Inferior parietal cortex (tissue), 1 donor: Measurements from ENCODE around the gene ING3.

ENCODE experiments used
- DNase-seq: peaks from one replicate; pipeline ENCODE4 v3.0.0-alpha.2; 2016; ENCODE audit errors: extremely low spot score

Gene ING3

GRCh38 chr7:120988591-120989256 is 38.1 kb downstream of the ING3 start, which contains the start of gene CPED1:
Gene CPED1, plus strand, starts transcription at chr7:120988711. Its CDS starts 911 bp downstream, at chr7:120989622.
- DNase-seq, result peak; percentile 59

GRCh38 chr7:120989257-120990220 is 39.0 kb downstream of the ING3 start:
- DNase-seq, result no peak

- no peak for DNase-seq
These were observed 40.0 kb downstream of the ING3 start for GRCh38 chr7:120990468-120991118.

GRCh38 chr7:120991161-120991560 is 40.6 kb downstream of the ING3 start:
- DNase-seq, result no peak

- DNase-seq, result no peak
These were observed 41.0 kb downstream of the ING3 start for GRCh38 chr7:120991581-120991980.

DNA sequence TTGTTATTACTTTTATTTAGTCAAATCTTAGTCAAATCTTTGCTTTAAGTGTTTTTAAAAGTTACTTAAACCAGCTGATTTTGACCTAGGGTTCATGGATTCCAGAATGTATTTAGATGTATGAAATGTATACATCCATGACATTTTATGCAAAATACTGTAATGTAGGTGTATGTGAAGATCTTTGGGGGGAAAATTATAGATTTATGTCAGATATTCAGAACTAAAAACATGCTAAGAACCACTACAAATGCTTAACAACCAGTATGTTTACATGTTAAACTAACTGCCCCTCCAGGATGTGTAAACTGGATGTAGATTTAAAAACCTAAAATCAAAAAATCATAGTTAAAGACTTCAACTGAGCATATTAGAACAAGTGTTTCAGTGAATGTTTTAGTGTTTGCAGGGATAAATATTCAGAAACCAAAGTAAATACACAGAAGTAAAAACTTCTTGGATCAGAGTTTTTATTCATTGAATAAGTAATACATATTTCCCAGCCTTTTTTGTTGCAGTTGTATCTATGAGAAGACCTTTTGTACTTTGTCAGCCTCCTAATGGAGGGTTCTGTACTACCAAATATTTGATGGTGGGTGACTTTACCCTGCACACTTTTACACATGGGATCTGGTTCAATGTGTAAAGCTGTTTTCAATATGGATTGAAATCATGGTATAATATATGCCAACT is 41.8 kb downstream of the ING3 start:
- DNase-seq, result no peak

GRCh38 chr7:120992965-120993494 is 42.5 kb downstream of the ING3 start:
- DNase-seq, result no peak

- DNase-seq, result no peak
These were observed 43.1 kb downstream of the ING3 start for GRCh38 chr7:120993553-120994191.

DNA sequence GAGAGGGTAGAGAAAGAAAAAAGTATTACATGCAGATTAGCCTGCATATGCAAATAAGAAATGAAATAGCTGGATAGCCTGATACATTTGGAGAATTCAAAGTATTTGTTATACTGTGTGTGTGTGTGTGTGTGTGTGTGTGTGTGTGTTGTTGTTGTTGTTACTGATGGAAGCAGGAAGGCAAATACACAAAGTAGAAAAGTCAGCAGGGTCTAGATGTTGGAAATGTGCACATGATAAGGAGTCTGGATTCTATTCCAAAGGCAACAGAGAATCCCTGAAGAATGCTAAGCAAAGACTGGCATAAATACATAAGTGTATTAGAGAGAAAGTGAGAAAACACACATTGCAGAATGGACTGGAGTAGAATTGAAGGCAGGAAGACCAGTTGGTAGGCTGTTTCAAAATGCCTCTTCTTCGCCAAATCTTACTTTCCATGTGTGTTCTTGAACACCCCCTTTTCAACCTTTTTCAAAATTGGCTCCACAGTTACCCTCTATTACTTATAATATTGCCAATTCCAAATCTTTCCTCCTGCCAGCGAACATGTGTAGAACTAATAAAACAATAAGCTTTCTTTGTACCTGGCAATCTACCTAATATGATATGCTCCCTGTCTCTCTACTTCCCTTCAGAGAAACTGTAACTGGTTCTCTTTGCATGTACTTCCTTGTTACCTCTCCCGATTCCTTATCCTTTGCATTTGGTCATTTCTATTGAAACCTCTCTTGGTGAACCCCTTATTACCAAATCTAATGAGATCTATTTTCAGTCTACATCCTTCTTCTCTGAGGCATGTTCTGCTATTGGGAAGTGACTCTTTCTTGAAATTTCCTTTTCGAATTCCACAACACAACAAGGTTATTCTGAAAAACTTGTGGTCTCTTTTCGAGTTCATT is 44.2 kb downstream of the ING3 start:
- no peak for DNase-seq

DNA sequence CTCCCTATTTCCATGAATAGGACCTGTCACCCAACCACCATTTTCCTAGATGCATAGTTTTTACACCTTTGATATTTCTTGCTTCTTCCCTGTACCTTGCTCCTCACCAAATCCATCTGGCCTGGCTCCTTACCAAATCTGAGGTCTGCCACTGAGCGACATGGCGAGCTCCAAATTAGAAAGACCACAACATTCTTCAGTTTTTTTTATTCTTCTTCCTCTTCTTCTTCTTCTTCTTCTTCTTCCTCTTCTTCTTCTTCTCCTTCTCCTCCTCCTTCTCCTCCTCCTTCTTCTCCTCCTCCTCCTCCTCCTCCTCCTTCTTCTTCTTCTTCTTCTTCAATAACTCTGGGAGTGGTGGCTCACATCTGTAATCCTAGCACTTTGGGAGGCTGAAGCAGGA is 45.1 kb downstream of the ING3 start:
- no peak for DNase-seq

DNA sequence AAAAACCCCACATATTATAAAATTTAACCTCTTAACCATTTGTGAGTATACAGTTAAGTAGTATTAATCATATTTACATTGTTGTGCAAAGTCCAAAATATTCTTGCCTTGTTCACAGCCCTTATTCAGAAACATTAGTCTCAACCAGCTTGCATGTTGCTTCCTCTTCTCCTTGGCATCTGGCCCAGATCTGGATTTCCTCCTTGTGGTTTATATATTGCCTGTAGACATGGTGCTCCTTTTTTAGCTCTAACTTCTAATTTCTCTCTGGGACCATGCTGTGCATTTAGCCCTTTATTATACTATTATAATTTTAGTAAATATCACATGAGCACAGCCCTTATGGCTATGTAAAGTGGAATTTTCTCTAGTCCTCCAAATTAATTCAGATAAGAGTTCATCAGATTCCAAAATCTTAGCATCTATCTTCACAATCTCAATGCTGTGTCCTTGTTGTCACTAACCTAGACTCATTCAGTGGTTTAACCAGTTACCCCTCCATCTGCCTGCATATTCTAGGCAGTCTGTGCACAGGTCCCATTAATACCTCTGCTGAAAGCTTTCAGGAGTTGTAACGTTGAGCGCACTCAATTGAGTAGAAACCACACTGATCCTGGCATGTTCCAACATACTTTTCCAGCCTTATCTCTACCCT is 45.9 kb downstream of the ING3 start:
- DNase-seq, result no peak

DNA sequence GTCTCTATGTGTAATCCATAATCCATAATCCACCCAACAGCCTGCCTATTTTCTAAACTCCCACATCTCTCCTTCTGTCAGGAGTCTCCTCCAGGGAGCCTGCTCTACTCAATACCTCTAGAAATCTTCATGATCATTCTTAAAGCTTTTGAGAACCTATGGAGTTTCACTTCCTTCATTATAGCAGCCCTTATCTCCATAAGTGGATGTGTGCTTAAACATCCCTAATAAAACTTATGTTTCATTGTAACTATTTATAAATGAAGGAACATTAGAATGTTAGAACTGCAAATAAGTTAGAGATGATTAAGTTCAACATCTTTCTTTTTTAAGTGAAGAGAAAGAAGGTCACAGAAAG is 46.4 kb downstream of the ING3 start:
- DNase-seq, result no peak

DNA sequence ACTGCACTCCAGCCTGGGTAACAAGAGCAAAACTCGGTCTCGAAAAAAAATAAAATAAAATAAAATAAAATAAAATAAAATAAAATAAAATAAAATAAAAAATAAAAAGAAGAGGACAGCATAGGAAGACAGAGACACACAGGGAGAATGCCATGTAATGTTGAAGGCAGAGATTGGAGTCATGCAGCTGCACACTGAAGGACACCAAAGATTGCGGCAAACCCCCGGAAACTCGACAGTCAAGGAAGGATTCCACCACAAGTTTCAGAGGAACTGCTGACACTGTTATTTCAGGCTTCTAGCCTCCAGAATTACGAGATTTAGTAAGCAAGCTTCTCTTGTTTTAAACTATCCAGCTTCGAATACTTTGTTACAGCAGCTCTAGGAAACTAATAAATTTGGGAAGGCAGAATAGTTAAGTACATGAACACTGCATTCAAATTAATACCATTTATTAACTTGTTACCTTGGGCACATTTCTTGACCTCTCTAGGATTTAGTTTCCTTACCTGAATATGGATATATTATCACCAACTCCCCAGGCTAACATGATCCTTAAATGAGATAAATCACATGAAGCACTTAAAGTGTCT is 47.4 kb downstream of the ING3 start:
- no peak for DNase-seq

DNA sequence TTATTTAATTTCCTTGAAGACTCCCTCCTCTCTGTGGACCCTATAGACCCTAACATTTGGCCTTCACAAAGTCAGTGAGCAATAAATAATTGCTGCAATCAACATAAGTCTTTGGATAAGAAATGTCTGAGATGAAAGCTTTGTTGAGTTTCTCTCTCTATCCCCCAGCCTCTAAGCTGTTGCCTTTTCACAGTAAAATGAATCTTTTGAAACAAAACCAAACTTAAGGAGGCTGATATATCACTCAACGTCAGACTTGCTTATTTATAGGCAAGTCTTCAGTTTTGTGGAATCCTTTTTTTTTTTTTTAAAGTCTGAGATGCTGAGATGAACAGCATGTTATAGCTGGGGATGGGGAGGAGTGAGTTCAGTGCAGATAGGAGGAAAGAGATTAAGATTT is 47.9 kb downstream of the ING3 start:
- DNase-seq, result no peak

- DNase-seq, result no peak
These were observed 48.5 kb downstream of the ING3 start for GRCh38 chr7:120998996-120999565.

DNA sequence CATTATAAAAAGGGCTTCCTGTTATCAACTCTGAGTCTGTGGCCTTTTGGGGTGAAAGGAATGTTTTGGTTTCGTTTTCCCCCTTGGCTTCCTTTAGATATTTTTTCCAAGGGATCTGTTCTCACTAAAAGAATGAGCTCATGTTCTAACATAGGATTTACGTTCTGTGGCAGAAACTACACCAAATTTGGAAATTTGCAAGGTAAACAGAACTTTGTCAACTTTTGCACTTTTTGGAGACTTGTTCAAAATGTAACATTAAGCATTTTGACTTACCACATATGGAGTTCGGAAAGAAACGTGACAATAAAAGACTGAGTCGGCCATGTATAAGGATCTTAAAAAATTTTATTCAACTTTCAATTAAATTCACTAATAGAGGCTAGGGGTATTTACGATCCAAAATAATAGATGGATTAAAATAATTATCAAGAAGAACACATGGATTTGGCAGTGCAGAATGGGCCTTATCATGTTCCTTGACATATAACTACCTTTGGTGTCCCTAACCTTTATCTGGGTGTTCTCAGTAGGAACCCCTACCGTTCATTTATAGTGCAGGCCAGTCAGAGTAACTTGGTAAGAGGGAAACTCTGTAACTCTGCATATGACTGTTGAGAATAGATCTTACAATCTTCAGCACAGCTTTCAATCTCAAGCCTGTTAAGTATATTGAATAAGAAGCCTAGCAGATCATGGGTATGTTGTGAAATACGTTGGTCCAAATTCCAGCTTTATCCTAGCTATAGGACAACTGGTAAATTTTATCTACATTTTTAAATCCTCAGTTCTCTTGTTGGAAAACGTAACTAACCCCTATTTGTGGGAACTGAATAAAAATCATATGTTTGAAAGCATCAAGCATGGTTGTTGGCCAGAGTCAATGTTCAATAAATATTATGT is 49.8 kb downstream of the ING3 start:
- no peak for DNase-seq

DNA sequence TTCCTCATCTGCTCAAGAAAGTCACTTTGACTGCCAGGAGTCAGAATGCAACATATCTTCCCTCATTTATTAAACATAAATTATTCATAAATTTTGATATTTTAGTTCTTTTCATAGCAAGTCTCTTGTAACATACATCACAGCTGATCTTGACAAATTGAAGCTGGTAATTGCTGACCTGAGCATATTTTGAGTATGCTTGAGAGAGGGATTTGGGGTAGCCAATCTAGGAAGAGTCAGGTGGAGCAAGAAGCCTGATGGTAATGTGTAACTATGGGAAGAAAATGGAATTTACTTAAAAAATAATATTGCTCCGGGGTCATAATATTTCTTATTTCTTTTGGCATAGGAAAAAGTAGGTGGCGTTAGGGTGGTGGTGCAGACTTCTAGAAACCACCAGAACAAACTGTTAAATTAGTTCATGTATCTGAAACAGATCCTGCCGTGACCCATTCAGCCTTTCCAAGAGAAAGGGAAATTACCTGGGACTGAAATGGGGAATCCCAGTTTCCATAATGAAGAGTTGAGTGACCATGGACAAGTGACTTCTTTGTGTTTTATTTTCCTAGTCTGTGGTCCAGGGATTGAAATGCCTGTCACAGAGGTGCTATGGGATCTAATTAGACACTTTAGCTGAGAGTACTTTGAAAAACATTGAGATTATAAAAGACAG is 50.8 kb downstream of the ING3 start:
- no peak for DNase-seq
